A673 (cell line): Measurements from ENCODE around the gene CAPZB. TPM values are rescaled to one million over a fixed set of nuclear protein-coding genes. Genes with fewer than 3 reads are reported as not detected.

Experiments
- BruUV-seq: library from RNA; stranded (reverse); fragments of 400-500 nt; replicated peaks from 2 replicates; lab custom pipeline; 2021; lab: Mats Ljungman, UMichigan
- CTCF ChIA-PET: fragments of 300-600 bp; sonication (Branson Sonifier 250); formaldehyde crosslinking; loops from one replicate; lab custom pipeline; 2022; ENCODE audit warnings: antibody characterized with exemption; lab: Charles Lee
- POLR2A ChIA-PET: fragments of 300-600 bp; sonication (Branson Sonifier 250); formaldehyde crosslinking; loops from one replicate; lab custom pipeline; 2022; ENCODE audit warnings: antibody characterized with exemption; ENCODE audit not compliant: low non-redundant PET; lab: Charles Lee
- DNase-seq: peaks from one replicate; pipeline ENCODE4 v3.0.0-alpha.2; 2015; ENCODE audit warnings: low spot score
- H3K27ac ChIP-seq: fragments of 200-600 bp; sonication (generic); 2 replicates; pipeline ENCODE4 v1.5.1; 2016; ENCODE audit warnings: mixed run types, low read depth, mild to moderate bottlenecking, mixed read lengths, antibody characterized with exemption, low read length; ENCODE audit not compliant: poor library complexity, severe bottlenecking
- H3K27me3 ChIP-seq: fragments of 200-600 bp; sonication (generic); replicated peaks from 2 replicates; pipeline ENCODE4 v1.6.1; 2017; ENCODE audit warnings: mixed run types, low read depth, mild to moderate bottlenecking, mixed read lengths, antibody characterized with exemption, low read length; ENCODE audit not compliant: insufficient read depth, poor library complexity
- H3K36me3 ChIP-seq: fragments of 200-600 bp; sonication (generic); 2 replicates; pipeline ENCODE4 v1.6.1; 2016; ENCODE audit warnings: mixed run types, mild to moderate bottlenecking, mixed read lengths, antibody characterized with exemption, low read length; ENCODE audit not compliant: insufficient read depth, poor library complexity, severe bottlenecking
- H3K4me1 ChIP-seq: fragments of 200-600 bp; sonication (generic); 2 replicates; pipeline ENCODE4 v1.6.1; 2017; ENCODE audit warnings: mixed run types, mild to moderate bottlenecking, mixed read lengths, antibody characterized with exemption, low read length; ENCODE audit not compliant: insufficient read depth, poor library complexity, severe bottlenecking
- H3K4me3 ChIP-seq: fragments of 200-600 bp; sonication (generic); 2 replicates; pipeline ENCODE4 v1.5.1; 2016; ENCODE audit warnings: low read depth, mixed run types, mild to moderate bottlenecking, mixed read lengths, low read length; ENCODE audit not compliant: poor library complexity, severe bottlenecking
- H3K9me3 ChIP-seq: fragments of 200-600 bp; sonication (generic); 2 replicates; pipeline ENCODE4 v1.6.1; 2016; ENCODE audit warnings: mixed run types, low read depth, mild to moderate bottlenecking, mixed read lengths, antibody characterized with exemption, low read length; ENCODE audit not compliant: poor library complexity, severe bottlenecking
- EZH2 ChIP-seq: fragments of 200-600 bp; sonication (generic); IDR thresholded peaks from 2 replicates; pipeline ENCODE4 v1.6.1; 2017; ENCODE audit warnings: borderline replicate concordance, low read depth, mild to moderate bottlenecking, mixed read lengths, antibody characterized with exemption, low read length; ENCODE audit not compliant: poor library complexity, severe bottlenecking
- intact Hi-C: fragments of 100-400 bp; cut with micrococcal nuclease; formaldehyde crosslinking; loops from one replicate; pipeline ENCODE4 v1.10.0; 2022; ENCODE audit not compliant: unreplicated experiment
- total RNA-seq: library from RNA; stranded (reverse); gene quantifications from 2 replicates; pipeline ENCODE4 v1.2.3, GENCODE V29; 2021
- TF ChIP-seq, protein P1 (sequence below): fragments of 300-800, 200-600 bp; sonication (generic); conservative IDR thresholded peaks from 2 replicates; pipeline ENCODE4 v1.5.1; 2017; ENCODE audit warnings: low read depth, mild to moderate bottlenecking, antibody characterized with exemption, low read length, moderate library complexity, mixed read lengths

The CAPZB gene
- total RNA-seq, 1 experiment from 2014 or later = 214 TPM

DNA sequence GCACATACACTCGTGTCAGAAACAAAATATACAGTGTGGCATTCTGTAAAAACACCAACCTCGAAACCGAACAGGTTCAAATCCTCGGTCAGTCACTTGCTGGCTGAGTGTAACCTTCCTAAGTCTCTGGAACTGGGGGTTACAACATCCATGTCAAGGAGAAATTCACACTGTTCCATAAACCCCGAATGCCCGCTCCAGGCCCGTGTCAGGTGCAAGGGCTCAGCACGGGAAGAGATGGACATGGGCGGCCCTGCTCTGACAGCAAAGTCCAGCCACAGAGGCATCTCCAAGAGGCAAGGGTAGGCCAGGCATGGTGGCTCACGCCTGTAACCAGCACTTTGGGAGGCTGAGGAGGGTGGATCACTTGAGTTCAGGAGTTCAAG is 93.8 kb downstream of the CAPZB start:
- Histone ChIP-seq H3K4me3 (peak overlapping the region; percentile 13), H3K36me3 (no peaks in the 10 kb centered on the region), H3K4me1 (peaks cover 20% of the 10 kb centered on the region), H3K27me3 (no peaks in the 10 kb centered on the region), H3K9me3 (no peaks in the 10 kb centered on the region), H3K27ac (peak overlapping the region; percentile 34)
- ChIA-PET CTCF (interaction anchor here (2.2 kb wide), 1 partner anchor 262 kb away, joined by 8 read pairs; no protein-coding TSS in a partner anchor), POLR2A (no interaction called here)
- TF ChIP-seq EZH2 = no peak
- intact Hi-C loops = loop anchor here (1.0 to 2.0 kb wide), 2 partner anchors 191 to 262 kb away; no protein-coding TSS in a partner anchor
- no TSS peak for BruUV-seq
- DNase-seq = no peak

DNA sequence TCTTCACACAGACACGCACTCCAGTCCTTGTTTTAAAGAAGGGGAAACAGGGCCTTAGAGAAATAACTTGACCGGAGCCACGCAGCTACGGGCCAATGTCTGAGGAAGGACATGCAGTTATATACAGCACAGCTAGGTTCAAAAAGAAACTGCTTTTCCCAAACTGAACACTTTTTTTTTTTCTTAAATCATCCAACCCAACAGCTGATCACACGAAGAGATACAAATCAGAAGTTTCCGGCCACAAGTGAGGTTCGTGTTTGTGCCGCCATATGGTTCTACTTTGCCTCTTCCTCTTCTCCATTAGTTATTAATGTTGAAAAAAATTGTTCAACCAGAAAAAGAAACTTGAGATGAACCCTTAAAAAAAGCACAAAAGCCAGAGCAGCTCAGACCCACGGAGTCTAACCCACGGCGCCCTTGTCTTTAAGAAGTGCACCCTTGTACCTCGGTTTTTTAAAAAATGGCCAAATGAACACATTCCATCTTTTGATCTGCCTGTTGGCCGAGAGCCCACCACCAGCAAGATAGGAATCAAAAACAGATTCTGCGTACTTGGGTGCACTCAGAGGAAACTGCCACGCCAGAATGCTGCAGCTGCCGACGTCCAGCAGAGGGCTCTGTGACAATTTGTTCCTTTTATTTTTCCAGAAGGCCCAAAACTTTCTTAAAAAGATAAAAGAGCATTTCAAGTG is 94.3 kb downstream of the CAPZB start:
- Histone ChIP-seq H3K36me3 (no peaks in the 10 kb centered on the region), H3K27ac (peak overlapping the region; percentile 34), H3K4me3 (peak overlapping the region; percentile 13), H3K9me3 (no peaks in the 10 kb centered on the region), H3K4me1 (peaks cover 20% of the 10 kb centered on the region), H3K27me3 (no peaks in the 10 kb centered on the region)
- no TSS peak for BruUV-seq
- TF ChIP-seq EZH2 = no peak
- TF ChIP-seq, protein P1, sequence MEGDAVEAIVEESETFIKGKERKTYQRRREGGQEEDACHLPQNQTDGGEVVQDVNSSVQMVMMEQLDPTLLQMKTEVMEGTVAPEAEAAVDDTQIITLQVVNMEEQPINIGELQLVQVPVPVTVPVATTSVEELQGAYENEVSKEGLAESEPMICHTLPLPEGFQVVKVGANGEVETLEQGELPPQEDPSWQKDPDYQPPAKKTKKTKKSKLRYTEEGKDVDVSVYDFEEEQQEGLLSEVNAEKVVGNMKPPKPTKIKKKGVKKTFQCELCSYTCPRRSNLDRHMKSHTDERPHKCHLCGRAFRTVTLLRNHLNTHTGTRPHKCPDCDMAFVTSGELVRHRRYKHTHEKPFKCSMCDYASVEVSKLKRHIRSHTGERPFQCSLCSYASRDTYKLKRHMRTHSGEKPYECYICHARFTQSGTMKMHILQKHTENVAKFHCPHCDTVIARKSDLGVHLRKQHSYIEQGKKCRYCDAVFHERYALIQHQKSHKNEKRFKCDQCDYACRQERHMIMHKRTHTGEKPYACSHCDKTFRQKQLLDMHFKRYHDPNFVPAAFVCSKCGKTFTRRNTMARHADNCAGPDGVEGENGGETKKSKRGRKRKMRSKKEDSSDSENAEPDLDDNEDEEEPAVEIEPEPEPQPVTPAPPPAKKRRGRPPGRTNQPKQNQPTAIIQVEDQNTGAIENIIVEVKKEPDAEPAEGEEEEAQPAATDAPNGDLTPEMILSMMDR = peak; percentile 98
- ChIA-PET POLR2A (interaction anchor here (0.6 kb wide), 1 partner anchor 186 kb away, joined by 6 read pairs; no protein-coding TSS in a partner anchor), CTCF (interaction anchor here (0.6 to 1.2 kb wide), 2 partner anchors 97 to 191 kb away, joined by 3 read pairs; no protein-coding TSS in a partner anchor)
- intact Hi-C loops = loop anchor here (1.0 to 2.0 kb wide), 2 partner anchors 192 to 262 kb away; no protein-coding TSS in a partner anchor
- peak; percentile 81 for DNase-seq

DNA sequence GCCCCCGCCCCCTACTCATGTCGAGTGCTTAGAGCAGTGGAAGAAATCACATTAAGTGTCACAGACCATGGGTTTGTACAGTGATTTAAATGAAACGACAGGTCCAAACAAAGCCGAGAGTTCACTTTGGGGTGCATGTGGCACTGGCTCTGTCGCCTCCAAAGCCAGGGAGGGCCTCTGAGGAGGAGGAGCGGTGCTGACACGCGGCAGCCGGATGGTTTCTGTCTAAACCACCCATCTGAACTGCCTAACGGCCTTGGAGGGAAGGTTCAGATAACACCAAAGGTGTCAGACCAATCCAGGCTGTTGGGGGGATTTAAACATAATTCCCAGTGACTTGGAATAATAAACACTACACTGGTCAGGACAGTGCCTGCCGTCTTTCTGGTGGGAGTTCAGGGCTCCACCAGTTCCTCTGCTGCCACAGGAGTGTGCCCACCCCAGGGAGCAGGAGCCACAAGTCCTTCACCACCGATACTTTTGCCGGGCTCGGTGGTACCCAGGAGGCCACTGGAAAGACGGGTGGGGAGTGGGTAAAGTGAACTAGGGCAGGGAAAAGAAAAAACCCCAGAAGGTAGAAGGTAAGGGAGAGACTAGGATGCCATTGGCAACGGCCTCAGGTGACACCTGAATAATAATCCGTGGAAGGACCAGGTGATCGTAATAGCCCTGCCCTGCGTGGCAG is 95.0 kb downstream of the CAPZB start:
- H3K4me1 ChIP-seq = peaks cover 20% of the 10 kb centered on the region
- no peak for TF ChIP-seq EZH2
- TF ChIP-seq, protein P1 = no peak
- H3K27ac ChIP-seq = peak overlapping the region; percentile 34
- H3K4me3 ChIP-seq = peak overlapping the region; percentile 13
- DNase-seq = no peak
- intact Hi-C loops = loop anchor here (2.0 kb wide), 1 partner anchor 192 kb away; no protein-coding TSS in a partner anchor
- H3K27me3 ChIP-seq = no peaks in the 10 kb centered on the region
- no TSS peak for BruUV-seq
- ChIA-PET POLR2A (interaction anchor here (0.6 kb wide), 1 partner anchor 185 kb away, joined by 6 read pairs; no protein-coding TSS in a partner anchor), CTCF (interaction anchor here (0.6 to 1.2 kb wide), 2 partner anchors 97 to 192 kb away, joined by 3 read pairs; no protein-coding TSS in a partner anchor)
- no peaks in the 10 kb centered on the region for H3K9me3 ChIP-seq
- no peaks in the 10 kb centered on the region for H3K36me3 ChIP-seq
